ENCODE measurements around the gene TSPAN16.

DNA sequence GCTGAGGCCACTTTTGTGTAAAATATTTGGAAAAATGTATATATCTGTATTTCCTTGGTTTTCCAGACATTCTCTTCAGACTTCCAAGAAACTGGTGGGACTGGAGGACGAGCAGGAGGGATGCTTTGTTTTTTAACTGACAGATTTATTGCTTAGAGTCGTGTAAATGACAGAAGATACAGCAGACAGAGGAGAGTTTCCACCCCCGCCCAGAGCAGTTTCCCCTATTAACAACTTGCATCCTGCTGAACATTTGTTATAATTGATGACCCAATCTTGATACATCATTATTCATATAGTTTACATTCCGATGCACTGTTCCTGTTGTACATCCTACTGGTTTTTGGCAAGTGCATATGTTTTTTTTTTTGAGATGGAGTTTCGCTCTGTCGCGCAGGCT lies 26.6 kb upstream of the TSPAN16 start:
- TF ChIP-seq CTCF (IDR thresholded peaks at IDR 0.05) (no peak), POLR2A (IDR thresholded peaks at IDR 0.05) (no peak)

Measured in esophagus squamous epithelium (tissue), 4 donors.